GM19397 (cell line): ENCODE measurements around the gene CD300A.

ENCODE experiments used
- ATAC-seq: cut with Tn5 transposase; IDR thresholded peaks from one replicate; pipeline ENCODE4 v1.9.1; 2021; ENCODE audit warnings: mild to moderate bottlenecking, moderate library complexity; ENCODE audit not compliant: unreplicated experiment

The CD300A gene

DNA sequence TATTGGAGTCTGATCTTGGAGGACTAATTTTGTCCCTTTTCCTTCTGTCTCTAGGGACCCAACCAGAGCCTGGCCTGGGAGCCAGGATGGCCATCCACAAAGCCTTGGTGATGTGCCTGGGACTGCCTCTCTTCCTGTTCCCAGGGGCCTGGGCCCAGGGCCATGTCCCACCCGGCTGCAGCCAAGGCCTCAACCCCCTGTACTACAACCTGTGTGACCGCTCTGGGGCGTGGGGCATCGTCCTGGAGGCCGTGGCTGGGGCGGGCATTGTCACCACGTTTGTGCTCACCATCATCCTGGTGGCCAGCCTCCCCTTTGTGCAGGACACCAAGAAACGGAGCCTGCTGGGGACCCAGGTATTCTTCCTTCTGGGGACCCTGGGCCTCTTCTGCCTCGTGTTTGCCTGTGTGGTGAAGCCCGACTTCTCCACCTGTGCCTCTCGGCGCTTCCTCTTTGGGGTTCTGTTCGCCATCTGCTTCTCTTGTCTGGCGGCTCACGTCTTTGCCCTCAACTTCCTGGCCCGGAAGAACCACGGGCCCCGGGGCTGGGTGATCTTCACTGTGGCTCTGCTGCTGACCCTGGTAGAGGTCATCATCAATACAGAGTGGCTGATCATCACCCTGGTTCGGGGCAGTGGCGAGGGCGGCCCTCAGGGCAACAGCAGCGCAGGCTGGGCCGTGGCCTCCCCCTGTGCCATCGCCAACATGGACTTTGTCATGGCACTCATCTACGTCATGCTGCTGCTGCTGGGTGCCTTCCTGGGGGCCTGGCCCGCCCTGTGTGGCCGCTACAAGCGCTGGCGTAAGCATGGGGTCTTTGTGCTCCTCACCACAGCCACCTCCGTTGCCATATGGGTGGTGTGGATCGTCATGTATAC is 26.5 kb upstream of the CD300A start:
- ATAC-seq = no peak

DNA sequence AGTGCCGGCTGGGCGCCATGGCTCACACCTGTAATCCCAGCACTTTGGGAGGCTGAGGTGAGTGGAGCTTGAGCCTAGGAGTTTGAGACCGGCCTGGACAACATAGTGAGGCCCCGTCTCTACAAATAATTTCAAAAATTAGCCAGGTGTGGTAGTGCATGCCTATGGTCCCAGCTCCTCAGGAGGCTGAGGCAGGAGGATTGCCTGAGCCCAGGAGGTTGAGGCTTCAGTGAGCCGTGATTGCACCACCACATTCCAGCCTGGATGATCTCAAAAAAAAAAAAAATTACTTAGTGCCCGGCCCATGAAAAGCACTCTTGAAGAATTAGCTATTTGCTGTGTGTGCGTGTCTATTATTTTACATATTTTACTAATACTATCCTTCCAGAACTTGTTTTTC is 24.9 kb upstream of the CD300A start:
- no peak for ATAC-seq

GRCh38 chr17:74442291-74442669 is 24.2 kb upstream of the CD300A start:
- no peak for ATAC-seq

DNA sequence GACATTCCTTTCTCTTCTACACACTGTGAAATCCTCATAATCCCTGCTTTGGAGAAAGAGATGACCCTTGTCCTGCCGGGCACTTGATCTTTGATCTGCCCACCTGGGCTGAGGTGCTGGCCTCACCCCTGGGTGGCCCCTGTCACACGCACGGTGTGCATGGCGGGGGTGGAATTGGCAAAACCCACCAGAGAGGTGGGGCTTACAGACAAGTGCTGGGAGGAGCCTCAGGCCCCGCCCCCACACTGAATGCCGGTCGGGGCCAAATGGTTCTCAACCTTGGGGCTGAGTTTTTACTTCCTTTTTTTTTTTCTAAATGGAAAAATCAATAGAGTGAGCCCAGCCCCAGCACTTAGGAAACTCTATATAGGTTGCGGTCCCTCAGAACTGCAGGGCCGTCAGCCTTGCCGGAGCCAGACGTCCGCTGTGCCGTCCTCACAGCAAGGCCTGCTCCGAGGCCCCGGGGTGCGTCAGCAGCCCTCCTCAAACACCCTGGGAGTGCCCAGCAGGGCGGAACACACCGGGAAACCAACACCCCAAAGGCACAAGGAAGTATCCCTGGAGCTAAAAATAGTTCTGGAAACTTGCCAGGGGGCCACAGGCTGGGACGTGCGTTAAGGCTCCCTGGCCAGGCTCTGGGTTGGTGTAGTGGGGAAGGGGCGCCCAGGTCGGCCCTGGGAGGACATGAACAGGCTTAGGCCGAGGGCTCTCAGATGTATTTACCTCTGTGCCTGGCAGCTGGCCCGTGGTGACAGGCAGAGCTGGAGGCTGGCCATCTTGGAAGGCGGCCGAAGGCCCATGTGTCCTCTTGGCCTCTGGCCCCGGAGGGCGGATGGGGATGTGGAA is 23.5 kb upstream of the CD300A start:
- peak; percentile 59 for ATAC-seq

DNA sequence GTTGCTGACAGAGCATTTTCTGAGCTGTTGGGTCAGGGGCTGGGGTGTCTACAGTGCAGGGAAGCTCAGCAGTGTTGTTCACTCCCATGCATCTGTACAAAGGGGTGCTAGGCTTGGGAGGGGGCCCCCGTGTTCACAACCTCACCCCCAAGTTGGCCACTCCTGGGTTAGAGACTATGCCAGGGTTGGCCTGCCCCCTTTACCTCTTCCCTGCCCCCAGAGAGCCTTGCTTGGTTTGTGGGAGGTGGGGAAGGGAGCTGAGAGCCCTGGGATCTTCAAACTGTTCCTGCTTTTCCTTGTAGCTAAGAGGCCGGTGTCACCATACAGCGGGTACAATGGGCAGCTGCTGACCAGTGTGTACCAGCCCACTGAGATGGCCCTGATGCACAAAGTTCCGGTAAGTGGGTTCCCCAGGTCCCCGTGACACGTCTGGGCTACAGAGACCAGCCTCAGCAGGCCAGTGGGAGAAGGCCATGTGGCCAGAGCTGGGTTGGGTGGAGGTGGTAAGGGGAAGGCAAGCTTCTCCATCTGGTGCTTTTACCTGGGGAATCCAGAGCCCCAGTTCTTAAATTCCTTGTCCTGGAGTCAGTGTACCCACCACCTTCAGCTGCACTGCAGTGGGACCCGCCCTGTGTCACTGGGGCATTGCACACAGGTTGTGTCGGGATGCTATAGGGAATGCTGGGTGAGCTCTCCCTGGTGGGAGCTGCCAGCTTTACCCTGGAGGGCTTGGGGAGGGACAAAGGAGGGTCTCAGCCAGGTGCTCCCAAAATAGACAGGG is 22.7 kb upstream of the CD300A start:
- no peak for ATAC-seq

DNA sequence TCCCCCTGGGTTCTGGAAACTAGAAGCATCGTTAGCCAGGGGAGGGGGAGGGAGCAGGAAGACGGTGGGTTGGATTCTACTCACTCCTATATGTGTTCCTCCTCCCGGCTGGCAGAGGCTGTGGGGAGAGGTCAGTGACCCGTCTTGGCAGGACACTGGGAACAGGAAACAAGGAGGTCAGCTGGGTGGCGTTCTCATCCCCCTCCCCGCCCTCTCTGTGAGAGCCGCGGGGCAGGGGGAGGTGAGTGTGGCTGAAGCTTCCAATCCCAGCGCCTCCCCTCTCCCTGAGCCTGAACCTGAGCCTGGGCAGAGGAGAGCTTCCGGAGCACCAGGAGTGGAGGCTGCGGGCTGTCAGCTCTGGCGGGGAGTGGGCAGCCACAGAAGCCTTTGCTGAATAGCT is 22.0 kb upstream of the CD300A start:
- no peak for ATAC-seq

- ATAC-seq = no peak
These were observed 21.3 kb upstream of the CD300A start for GRCh38 chr17:74445158-74445557.

- no peak for ATAC-seq
These were observed 19.6 kb upstream of the CD300A start for GRCh38 chr17:74446551-74447500.

DNA sequence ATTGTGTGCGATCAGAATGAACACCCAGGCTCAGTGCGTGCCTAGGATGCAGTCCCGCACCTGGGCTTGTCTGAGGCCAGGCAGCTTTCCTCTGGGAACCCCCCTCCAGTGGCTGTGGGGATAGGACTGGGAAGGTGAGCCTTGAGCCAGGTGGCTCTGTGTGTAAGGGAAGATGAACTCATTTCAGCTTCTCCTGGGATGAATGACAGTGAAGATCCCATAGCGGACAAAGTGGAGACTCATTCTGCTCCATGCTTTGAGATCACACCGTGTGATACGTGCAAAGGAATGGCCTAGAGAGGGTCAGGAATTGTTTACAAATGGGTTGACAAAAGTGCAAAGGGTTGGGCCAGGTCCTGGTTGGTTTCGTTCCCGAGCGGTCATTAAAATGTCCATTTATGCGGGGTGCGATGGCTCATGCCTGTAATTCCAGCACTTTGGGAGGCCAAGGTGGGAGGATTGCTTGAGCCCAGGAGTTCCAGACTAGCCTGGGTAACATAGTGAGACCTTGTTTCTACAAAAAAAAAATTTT is 18.7 kb upstream of the CD300A start:
- ATAC-seq = no peak

DNA sequence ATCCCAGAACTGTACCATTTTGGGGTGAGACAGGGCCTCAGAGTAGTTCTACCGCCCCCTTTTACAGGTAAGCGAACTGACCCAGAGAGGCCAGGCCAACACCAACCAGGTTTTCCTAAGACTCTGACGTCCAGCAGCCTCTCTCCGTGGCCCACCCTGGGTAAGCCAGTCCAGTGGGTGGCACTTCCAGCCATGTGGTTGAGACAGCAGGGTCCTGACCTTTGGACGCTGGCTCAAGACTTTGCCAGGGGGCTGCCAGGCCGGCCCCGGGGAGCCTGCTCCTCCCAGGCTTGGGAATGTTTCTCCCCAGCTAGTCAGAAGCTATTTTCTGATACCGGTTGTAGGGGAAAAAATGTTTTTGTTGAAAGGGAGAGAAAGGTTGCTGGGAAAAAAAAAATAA is 17.7 kb upstream of the CD300A start:
- ATAC-seq = no peak

GRCh38 chr17:74449306-74449705 is 17.1 kb upstream of the CD300A start:
- no peak for ATAC-seq

DNA sequence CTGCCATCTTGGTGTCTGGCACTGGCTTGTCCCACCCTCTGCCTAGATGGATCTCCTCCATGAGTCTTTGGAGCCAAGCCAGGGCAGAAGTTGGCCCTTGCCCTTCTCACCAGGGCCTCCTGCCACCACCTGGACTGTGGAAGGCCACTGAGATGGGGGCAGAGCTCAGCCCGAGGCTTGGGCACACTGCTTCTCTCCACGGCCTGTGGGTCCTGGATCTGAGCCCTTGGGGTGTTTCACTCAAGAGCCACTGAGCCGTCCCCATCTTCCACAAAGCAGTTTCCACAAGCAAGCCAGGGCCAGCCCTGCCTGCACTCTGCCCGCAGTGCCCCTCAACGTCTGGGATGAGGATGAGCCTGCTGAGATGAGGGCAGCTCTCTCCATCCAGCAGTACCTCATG is 16.7 kb upstream of the CD300A start:
- ATAC-seq = no peak

DNA sequence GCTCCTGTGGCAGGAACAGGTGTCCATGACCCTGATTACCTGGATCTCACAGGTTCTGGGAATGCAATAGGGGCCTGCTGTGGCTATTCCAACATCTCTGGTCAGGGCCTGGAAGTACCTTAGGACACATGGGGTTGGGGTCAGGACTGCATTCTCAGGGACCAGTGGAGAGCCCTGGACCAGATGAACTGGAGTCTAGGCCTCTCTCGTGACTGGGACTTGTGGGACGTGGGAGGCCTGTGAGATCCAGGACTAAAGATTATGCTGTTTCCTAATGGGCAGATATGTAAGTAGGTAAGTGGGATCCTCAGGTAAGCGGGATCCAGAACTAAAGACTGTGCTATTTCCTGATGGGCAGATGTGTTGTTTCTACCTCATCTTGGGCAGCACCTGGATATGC is 16.2 kb upstream of the CD300A start:
- no peak for ATAC-seq

DNA sequence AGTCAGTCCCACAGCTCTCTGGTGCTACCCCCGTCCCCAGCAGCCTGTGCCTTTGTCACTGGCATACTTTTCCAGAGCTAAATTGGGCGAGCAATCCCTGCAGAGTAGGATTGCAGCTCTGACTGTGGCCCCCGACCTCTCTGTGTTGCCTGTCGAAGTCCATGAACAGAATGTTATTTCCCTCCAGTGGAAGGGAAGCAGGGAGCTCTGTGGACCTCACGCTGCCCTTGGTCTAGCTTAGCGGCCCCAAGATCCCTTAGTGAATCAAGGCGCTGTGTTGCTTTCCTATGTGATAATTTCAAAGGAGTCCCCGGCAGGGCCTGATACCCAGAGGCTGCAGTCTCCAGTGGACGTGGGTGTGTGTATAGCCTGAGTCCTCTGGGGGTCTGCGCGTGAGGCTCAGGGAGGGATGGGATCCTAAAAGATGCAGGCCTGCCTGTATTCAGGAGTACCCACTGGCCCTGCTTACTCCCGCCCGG is 15.5 kb upstream of the CD300A start:
- no peak for ATAC-seq

GRCh38 chr17:74451557-74451956 is 14.9 kb upstream of the CD300A start:
- ATAC-seq = no peak

DNA sequence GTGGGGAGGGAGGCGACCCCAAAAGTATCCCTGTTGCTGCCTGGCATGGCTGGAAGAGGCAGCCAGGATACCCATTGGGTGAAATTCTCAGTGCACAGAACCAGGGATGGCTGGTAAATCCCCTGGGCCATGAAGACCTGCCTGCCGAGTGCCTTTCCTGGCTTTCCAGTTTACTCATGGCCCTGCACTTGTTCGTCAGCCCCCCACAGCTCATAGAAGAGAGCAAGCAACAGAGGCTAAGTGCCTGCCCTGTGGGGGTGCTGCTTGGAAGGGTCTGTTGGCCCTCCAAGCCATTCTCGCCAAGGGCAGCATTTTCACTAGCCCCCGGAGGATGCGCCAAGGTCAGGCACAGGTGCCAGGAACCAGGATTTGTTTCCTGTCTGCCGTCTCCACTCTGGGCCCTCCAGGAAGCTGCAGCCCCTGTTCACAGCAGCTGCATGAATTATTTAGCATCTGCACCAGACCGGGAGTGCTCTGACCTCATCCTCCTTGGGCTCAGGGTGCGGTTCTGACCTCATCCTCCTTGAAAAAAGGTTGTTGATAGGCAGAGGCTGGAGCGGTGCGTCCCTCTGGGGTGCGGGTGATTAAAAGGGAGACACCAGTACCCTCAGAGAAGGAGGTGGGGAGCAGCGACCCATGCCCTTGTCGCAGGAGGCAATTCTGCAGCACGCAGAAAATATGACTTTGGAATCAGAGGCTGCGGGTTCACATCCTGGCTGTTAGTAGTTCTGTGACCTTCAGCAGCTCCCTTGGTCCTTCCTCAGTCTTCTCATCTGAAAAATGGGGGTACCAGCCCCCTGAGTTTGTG is 14.2 kb upstream of the CD300A start:
- ATAC-seq = no peak

DNA sequence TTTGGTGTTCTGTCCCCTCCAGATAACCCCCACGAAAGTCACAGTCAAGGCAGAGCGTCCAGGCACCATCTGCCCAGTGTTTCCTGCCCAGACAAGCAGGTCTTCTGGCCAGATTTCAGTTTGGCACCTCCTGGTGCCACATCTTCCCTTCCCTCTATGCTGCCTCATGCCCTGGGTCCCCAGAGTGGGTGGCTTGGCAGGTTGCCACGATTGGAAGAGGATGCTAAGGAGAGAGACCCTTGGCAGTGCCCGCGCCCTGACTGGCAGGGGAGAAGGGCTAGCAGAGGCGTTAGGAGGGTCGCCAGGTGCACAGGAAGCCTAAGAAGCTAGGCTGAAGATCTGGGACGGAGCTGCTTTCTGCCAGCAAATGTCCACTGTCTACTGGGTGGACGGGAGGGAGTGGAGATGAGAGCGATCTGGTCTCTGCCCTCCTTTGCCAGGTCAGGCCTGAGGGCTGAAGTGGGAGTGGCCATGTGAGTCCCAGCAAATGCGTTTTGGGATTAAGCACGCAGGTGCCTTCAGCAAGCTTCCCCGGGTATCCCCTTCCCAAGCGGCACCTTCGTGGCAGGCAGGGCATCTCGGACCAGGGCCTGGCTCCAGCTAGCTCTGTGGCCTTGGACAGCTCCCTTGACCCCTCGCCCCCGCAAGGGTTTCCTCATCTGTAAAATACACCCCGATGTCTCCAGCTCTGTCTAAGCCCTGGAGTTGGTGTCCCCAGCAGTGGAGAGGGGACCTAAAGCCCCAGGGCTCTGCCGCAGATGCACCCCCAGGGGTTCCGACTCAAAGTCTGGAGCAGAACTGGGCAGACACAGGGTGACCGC is 13.4 kb upstream of the CD300A start:
- no peak for ATAC-seq

DNA sequence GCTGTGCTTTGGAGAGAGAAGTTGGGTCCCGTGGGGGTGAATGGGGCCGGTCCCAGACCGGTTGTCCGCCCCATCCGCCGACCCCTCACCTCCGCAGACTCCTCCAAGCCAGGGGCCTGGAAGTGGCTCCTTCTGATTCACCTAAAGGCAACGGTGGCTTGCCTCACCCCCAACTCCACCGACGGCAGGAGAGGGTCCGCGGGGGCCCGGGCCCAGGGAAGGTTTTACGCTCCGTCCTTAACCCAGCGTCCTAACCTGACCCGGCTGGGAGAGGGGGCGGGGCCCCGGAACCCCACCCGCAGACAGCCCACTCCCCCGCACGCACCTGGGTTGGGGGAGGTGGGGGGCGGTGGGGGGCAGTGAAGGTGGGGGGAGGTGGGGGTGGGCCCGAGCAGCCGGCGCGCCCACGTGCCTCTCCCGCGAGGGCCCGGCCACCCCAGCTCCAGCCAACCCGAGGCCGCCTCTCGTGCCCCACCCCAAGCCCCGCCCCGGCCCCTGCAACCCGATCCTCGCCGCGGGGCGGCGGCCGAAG is 12.7 kb upstream of the CD300A start:
- no peak for ATAC-seq
